Stimulated activated effector memory CD8-positive, alpha-beta T cell treated with anti-CD3 and anti-CD28 coated beads, Interleukin-12 subunit alpha, Interleukin-12 subunit beta, amount 100 ng/mL, for 72 hours (primary cell): ENCODE results near the gene CYP27C1.

Experiments
- ATAC-seq: fragments of 150-1000 bp; cut with Tn5 transposase; 2 replicates; pipeline ENCODE4 v1.10.0; 2021
- DNase-seq, 2 donors: peaks; one replicate each; pipeline ENCODE4 v3.0.0; 2021 to 2022; ENCODE audit warnings: low spot score in 2 of 2
- H3K27ac Mint-ChIP-seq: one replicate; pipeline ENCODE4 v1.8.0; 2022; ENCODE audit warnings: mild to moderate bottlenecking, mixed read lengths
- H3K36me3 Mint-ChIP-seq: one replicate; pipeline ENCODE4 v1.8.0; 2022; ENCODE audit warnings: mild to moderate bottlenecking, mixed read lengths
- H3K4me1 Mint-ChIP-seq: one replicate; pipeline ENCODE4 v1.8.0; 2022; ENCODE audit warnings: mixed read lengths
- H3K4me3 Mint-ChIP-seq: one replicate; pipeline ENCODE4 v1.8.0; 2022; ENCODE audit warnings: mild to moderate bottlenecking, mixed read lengths
- H3K9me3 Mint-ChIP-seq: one replicate; pipeline ENCODE4 v1.8.0; 2022; ENCODE audit warnings: mixed read lengths

The CYP27C1 gene

DNA sequence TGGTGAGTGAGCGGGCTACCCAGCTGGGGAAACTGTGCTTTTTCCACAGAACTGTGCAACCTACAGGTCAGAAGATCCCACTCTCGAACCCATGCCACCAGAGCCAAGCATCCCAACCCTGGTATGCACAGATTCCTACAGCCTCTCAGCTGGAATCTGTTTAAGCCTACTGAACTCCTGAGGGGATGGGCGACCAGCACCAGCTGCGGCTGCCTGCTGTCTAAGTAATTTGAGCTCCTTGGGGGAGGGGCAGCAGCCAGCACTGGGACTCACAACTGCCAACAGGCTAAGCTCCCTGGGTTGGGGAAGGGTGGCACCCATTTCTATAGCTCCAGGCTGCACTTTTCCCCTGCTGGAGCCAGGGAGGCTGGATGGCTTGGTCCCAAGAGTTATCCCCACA lies 11.8 kb downstream of the CYP27C1 start:
- no peak for DNase-seq

DNA sequence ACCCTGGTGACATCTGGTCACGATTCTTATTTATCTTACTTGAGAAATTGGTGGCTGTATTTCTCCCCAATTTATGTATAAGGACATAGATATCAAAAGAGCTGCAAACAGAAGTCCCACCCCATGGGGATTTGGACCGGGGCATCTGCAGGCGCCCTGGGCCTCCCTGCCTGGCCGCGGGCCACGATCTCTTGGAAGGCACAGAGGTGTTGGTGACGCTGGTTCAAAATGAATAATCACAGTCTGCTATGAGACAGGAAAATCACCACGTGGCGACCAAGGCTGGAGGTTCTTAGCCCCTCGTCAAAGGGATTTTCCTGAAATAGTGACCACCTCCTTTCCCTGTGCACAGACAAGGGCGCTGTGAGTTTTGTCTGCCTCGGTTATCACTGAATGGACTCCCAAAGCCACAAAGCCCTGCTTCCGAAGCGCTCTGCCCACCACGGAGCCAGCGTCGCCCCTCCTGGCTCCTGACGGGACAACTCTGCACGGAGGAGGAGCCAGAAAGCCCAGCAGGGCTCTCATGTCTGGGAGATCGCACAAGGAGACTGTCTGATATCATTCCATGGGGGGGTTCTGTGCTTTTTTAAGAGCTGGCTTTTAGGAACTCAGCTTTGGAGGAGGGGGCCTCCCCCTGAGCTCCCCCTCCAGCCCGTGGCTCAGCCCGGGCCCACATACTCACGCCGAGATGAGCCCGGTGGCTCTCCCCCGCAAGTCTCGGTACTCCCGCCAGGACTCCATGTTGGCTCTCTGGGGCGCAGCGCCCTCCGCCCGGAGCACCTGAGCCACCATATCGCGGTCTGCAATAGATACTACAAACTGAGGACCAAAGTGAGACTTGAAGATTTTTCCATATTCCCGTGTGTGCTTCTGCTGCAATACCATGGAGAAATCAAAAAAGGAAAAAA lies 14.6 kb downstream of the CYP27C1 start:
- no peak overlapping the region for H3K4me3 Mint-ChIP-seq
- H3K9me3 Mint-ChIP-seq = no peaks in the 10 kb centered on the region
- no peak overlapping the region for H3K27ac Mint-ChIP-seq
- ATAC-seq = no peak
- H3K4me1 Mint-ChIP-seq = no peaks in the 10 kb centered on the region
- no peak for DNase-seq
- no peaks in the 10 kb centered on the region for H3K36me3 Mint-ChIP-seq

More for the DNA sequence above, 11.8 kb downstream of the CYP27C1 start:
- H3K9me3 Mint-ChIP-seq = no peaks in the 10 kb centered on the region
- H3K36me3 Mint-ChIP-seq = no peaks in the 10 kb centered on the region
- H3K4me3 Mint-ChIP-seq = no peak overlapping the region
- no peaks in the 10 kb centered on the region for H3K4me1 Mint-ChIP-seq
- H3K27ac Mint-ChIP-seq = no peak overlapping the region
- ATAC-seq = no peak

DNA sequence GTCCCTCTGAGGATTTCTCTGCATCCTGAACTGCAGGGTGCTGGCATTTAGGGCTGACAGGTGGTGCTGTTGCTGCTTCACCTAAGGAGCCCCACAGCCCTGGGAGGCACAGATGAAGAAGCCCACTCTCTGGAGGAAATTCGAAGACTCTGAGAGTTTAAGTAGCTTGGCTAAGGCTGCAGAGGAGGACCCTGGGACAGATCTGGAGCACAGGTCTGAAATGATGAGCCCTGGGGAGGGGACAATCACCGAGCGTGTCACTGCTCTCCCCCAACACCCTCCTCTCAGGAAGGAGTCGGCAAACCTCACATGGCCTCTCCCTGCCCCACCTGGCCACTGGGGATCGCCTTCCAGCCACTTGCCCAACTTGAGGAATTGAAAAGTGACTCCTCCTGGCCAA lies 18.6 kb downstream of the CYP27C1 start:
- no peak for DNase-seq
- H3K9me3 Mint-ChIP-seq = no peaks in the 10 kb centered on the region
- H3K4me3 Mint-ChIP-seq = no peak overlapping the region
- no peak overlapping the region for H3K27ac Mint-ChIP-seq
- peaks cover 7% of the 10 kb centered on the region for H3K4me1 Mint-ChIP-seq
- ATAC-seq = no peak
- H3K36me3 Mint-ChIP-seq = no peaks in the 10 kb centered on the region

- no peak for ATAC-seq
- H3K27ac Mint-ChIP-seq = no peak overlapping the region
- no peaks in the 10 kb centered on the region for H3K9me3 Mint-ChIP-seq
- H3K4me1 Mint-ChIP-seq = peaks cover 7% of the 10 kb centered on the region
- no peak for DNase-seq
- no peak overlapping the region for H3K4me3 Mint-ChIP-seq
- H3K36me3 Mint-ChIP-seq = no peaks in the 10 kb centered on the region
These were observed 19.1 kb downstream of the CYP27C1 start for GRCh38 chr2:127200962-127201361.

GRCh38 chr2:127199223-127199622 lies 20.9 kb downstream of the CYP27C1 start:
- DNase-seq (no peak), ATAC-seq (no peak)
- Mint-ChIP-seq H3K4me3 (no peak overlapping the region), H3K9me3 (no peaks in the 10 kb centered on the region), H3K27ac (no peak overlapping the region), H3K4me1 (peaks cover 7% of the 10 kb centered on the region), H3K36me3 (no peaks in the 10 kb centered on the region)

GRCh38 chr2:127197475-127198385 lies 22.4 kb downstream of the CYP27C1 start:
- peak; percentile 96 for ATAC-seq
- peak; percentile 27 to 76 for DNase-seq
- Mint-ChIP-seq H3K36me3 (no peaks in the 10 kb centered on the region), H3K4me3 (peak overlapping the region; percentile 68), H3K27ac (no peak overlapping the region), H3K4me1 (peaks cover 7% of the 10 kb centered on the region), H3K9me3 (no peaks in the 10 kb centered on the region)

DNA sequence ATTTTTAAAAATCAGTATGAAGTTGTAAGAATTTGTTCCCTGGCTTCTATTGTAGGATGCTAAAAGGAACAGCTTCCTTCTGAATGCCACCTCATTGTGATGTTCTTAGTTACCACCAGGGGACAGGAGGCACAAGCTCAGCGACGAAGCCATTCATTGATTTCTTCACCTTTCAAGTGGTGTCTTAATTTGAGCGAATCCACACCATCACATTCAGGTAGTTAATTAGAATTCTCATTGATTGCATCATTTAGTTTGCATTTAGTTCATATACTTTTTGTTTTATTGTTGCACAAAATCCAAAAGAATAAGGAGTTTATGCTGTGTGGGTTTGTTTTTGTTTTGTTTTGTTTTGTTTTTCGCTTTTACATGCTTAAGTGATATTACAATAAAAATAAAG lies 23.1 kb downstream of the CYP27C1 start:
- no peak overlapping the region for H3K27ac Mint-ChIP-seq
- no peaks in the 10 kb centered on the region for H3K36me3 Mint-ChIP-seq
- peaks cover 7% of the 10 kb centered on the region for H3K4me1 Mint-ChIP-seq
- no peak for DNase-seq
- ATAC-seq = peak; percentile 45
- H3K4me3 Mint-ChIP-seq = peak overlapping the region; percentile 68
- no peaks in the 10 kb centered on the region for H3K9me3 Mint-ChIP-seq

GRCh38 chr2:127196549-127196948 lies 23.6 kb downstream of the CYP27C1 start:
- DNase-seq = no peak
- Mint-ChIP-seq H3K36me3 (no peaks in the 10 kb centered on the region), H3K4me3 (no peak overlapping the region), H3K27ac (no peak overlapping the region), H3K4me1 (peaks cover 7% of the 10 kb centered on the region), H3K9me3 (no peaks in the 10 kb centered on the region)
- ATAC-seq = no peak

- peaks cover 7% of the 10 kb centered on the region for H3K4me1 Mint-ChIP-seq
- no peaks in the 10 kb centered on the region for H3K9me3 Mint-ChIP-seq
- ATAC-seq = no peak
- H3K4me3 Mint-ChIP-seq = no peak overlapping the region
- H3K36me3 Mint-ChIP-seq = no peaks in the 10 kb centered on the region
- DNase-seq = no peak
- H3K27ac Mint-ChIP-seq = no peak overlapping the region
These were observed 24.7 kb downstream of the CYP27C1 start for GRCh38 chr2:127195140-127196074.

DNA sequence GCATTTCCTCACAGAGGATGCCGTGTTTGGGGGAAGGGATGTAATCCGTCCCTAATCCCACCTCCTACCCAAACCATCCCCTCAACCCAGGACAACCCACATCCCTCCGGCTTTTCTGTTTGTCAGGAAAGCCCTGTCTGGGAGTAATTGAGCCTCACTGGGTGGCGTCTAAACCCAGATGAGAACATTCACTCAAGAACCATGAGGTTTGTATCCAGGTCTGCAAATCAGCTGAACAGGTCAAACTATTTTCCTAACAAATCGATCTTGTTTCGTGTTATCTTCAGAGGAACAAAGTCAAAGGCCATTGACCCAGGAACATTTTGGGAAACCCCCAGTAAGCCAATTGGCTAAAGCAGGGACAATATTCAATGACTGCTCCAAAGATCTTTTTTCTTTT lies 25.7 kb downstream of the CYP27C1 start:
- H3K4me3 Mint-ChIP-seq = no peak overlapping the region
- ATAC-seq = no peak
- peaks cover 7% of the 10 kb centered on the region for H3K4me1 Mint-ChIP-seq
- DNase-seq = no peak
- H3K36me3 Mint-ChIP-seq = no peaks in the 10 kb centered on the region
- H3K9me3 Mint-ChIP-seq = no peaks in the 10 kb centered on the region
- no peak overlapping the region for H3K27ac Mint-ChIP-seq

DNA sequence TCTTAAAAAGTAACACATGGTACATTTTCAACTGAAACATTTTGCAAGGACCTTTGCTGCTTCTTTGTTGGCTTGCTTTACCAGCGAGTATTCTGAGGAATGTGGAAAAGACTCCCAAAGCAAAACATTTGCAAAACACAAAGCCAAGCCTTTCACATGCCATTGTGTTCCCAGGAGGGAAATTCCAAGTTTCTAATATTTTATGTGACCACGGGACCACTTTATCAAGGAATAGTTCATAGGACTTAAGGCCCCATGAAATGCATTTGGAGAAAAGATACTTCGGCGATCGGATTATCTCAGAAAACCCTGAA lies 26.2 kb downstream of the CYP27C1 start:
- Mint-ChIP-seq H3K4me3 (no peak overlapping the region), H3K27ac (no peak overlapping the region), H3K4me1 (peaks cover 7% of the 10 kb centered on the region), H3K36me3 (no peaks in the 10 kb centered on the region), H3K9me3 (no peaks in the 10 kb centered on the region)
- ATAC-seq (no peak), DNase-seq (no peak)

- Mint-ChIP-seq H3K4me3 (no peak overlapping the region), H3K9me3 (no peaks in the 10 kb centered on the region), H3K36me3 (no peaks in the 10 kb centered on the region), H3K4me1 (peaks cover 7% of the 10 kb centered on the region), H3K27ac (no peak overlapping the region)
- no peak for DNase-seq
- no peak for ATAC-seq
These were observed 26.7 kb downstream of the CYP27C1 start for GRCh38 chr2:127193164-127193966.

DNA sequence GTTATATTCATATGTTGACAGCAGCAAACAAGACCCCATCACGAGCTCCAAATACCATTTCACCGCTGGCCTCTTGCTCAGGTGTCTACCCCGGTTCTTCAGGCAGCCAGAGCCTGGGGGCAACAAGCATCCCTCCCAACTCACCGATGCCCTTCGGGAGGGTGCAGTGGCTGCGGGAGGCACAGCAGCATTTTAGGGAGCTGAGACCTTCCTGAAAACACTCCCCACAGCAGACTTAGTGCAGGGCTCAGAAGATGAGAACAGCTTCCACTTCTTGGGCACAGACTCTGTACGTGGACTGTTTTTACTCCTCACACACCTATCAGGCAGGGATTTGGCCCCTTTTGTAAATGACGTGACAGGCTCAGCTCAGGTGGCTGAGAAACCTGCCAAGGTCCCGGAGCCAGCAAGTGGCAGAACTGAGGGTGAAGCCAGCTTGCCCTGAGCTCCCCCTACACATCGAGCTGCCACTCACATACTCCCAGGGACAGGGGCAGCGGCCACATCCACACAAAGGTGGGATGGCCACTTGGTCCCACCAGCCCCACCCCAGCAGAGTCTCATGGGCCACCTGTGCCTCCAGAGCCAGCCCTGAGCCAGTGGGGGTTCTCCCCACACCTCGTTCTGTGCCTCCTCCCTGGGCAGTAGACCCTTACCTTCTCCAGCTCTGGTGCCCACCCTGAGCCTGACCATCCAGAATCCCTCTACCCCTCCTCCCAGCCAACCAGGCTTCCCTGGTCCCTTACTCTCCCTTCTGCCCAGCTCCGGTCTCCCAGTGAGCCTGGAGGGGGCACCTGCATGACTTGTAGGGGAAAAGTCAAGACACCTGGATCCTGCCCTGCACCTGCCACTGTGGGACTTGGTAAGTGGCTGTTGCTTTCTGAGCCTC lies 28.5 kb downstream of the CYP27C1 start:
- DNase-seq = no peak
- no peak for ATAC-seq
- Mint-ChIP-seq H3K9me3 (no peaks in the 10 kb centered on the region), H3K4me1 (no peaks in the 10 kb centered on the region), H3K36me3 (no peaks in the 10 kb centered on the region), H3K4me3 (no peak overlapping the region), H3K27ac (no peak overlapping the region)
